ENCODE measurements around the gene PRAMEF6. TPM values are rescaled to one million over a fixed set of nuclear protein-coding genes. Genes with fewer than 3 reads are reported as not detected.
"Not testable (repeated sequence)": the region's sequence is repeated elsewhere in the genome, so short reads cannot be mapped to it uniquely, and the experiment has no call there.

The PRAMEF6 gene
- not detected for total RNA-seq

DNA sequence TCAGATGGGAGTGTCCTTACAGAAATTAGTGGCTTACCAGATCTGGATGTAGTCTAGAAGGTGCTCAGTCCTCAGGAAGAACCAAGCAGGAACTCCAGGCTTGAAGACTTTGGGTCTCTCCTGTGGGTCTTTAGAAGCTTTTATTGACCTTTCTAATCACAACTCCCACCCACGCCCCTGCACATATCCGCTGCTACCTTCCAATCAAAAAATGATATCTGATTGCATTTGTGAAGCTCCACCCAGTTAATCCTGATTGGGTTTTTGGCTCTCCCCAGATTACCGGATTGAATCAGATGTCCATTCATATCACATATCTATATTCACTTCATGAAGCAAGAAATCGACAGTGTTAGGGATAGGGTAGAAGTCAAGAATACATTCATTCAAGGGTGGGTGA is at the start of gene PRAMEF6:
Gene PRAMEF6, minus strand, starts transcription at position 101 of the 400 bp plus-strand sequence. CDS start 5,062 bp downstream, outside the sequence.
- H3K9me3 ChIP-seq; intact Hi-C loops (cut with DNase I); H3K4me1 ChIP-seq; H3K4me3 ChIP-seq; H3K27ac ChIP-seq (replicated peaks in 1 of 4); H3K36me3 ChIP-seq; DNase-seq (ENCODE audit: extremely low spot score); H3K27me3 ChIP-seq: not testable (repeated sequence)
- 93% methylated on average over 4 of the region's 4 CpGs for WGBS

DNA sequence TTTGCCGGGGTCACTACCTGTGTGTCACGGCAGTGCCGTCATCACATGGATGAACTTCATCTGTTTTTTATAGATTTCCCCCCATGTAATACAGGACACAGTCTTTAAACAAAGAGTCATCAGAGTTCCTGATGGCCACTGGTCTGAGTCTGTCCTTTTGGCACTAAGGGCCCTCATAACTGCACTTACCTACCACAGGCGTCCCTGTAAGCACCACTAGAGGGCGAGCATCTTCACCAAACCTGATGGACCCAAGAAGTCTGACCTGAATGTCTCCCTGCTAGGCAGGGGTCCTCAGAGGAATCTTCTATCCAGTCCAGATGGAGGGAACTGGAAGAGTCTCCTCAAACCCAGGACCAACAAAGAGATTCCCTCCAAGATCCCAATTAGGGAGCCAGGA is 23.0 kb downstream of the PRAMEF6 start:
- intact Hi-C loops (cut with DNase I); H3K4me3 ChIP-seq; H3K4me1 ChIP-seq; H3K9me3 ChIP-seq; H3K27ac ChIP-seq (replicated peaks in 1 of 4); H3K27me3 ChIP-seq; H3K36me3 ChIP-seq; DNase-seq (ENCODE audit: extremely low spot score): not testable (repeated sequence)
- WGBS = 33% methylated on average over 3 of the region's 5 CpGs

DNA sequence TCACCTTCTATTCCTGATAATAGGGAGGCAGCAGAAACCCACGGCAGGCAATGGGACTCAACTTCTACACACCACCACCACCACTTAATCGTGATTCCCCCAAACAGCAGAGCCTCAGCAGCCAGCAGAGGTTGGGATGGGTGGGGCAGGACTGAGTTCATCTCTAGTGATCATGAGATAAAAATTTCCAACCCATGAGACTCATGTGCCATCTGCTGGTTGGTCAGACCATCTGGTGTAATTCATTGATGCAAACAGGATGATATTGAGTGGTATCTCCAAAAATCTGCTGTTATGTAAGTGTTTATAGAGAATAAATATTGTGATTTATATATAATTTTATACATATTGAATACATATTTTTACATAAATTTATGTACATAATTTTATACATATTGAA is 25.6 kb downstream of the PRAMEF6 start:
- H3K27ac ChIP-seq (replicated peaks in 1 of 4); H3K36me3 ChIP-seq; H3K27me3 ChIP-seq; H3K4me3 ChIP-seq; H3K9me3 ChIP-seq; H3K4me1 ChIP-seq; DNase-seq (ENCODE audit: extremely low spot score); intact Hi-C loops (cut with DNase I): not testable (repeated sequence)
- 33% methylated on average over 2 of the region's 2 CpGs for WGBS

DNA sequence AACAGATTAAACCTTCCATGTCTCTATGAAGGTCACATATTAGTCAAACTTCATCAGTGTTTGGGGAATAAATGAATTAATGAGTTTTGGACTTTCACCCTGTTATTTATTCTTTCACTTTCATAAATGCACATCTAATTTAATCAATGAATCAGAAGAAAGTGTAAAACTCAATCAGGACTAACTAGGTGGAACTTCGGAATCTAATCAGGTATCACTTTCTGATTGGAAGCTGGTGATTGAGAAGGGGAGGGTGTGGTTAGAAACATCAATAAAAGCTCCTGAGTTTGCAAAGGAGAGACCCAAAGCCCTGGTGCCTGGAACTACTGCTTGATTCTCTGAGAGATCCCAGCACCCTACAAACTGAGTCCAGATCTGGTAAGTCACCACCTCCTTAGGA is 31.1 kb downstream of the PRAMEF6 start, which contains the start of gene PRAMEF7:
Gene PRAMEF7, plus strand, starts transcription at position 301 of the 400 bp plus-strand sequence. CDS start 1,083 bp downstream, outside the sequence.
- intact Hi-C loops (cut with DNase I); H3K4me3 ChIP-seq; H3K9me3 ChIP-seq; H3K4me1 ChIP-seq; H3K27me3 ChIP-seq; H3K36me3 ChIP-seq; H3K27ac ChIP-seq (replicated peaks in 1 of 4); DNase-seq (ENCODE audit: extremely low spot score): not testable (repeated sequence)
- WGBS = no CpG with 5 or more reads among the region's 1 CpG

DNA sequence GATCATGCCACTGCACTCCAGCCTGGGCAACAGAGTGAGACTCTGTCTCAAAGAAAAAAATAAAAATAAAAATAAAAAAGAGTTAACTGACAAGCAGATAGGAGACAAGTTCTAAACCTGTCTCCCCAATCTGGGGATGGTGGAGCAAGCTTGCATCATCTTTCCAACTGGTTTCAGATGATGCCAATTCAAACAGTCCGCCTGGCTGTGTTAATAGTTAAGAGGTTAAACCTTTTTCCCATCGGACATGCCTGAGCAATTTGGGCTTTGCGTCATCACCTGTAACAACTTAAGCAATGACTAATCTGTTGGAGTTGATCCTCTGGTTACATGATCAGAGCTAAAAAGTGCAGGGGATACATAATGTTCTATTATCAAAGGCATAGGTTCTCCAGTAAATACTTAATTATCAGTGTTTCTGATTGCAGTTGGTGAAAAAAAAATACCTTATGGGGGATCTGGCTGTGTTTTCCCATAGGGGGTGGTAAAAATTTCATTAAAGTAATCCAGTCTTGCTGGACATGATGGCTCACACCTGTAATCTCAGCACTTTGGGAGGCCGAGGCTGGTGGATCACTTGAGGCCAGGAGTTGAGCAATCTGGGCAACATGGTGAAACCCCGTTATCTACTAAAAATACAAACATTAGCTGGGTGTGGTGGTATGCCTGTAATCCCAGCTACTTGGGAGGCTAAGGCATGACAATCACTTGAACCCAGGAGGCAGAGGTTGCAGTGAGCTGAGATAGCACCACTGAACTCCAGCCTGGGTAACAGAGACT is 43.4 kb downstream of the PRAMEF6 start:
- H3K27me3 ChIP-seq; DNase-seq (ENCODE audit: extremely low spot score); H3K4me1 ChIP-seq; H3K27ac ChIP-seq (replicated peaks in 1 of 4); H3K4me3 ChIP-seq; H3K36me3 ChIP-seq; H3K9me3 ChIP-seq; intact Hi-C loops (cut with DNase I): not testable (repeated sequence)
- 78% methylated on average over 3 of the region's 5 CpGs for WGBS

DNA sequence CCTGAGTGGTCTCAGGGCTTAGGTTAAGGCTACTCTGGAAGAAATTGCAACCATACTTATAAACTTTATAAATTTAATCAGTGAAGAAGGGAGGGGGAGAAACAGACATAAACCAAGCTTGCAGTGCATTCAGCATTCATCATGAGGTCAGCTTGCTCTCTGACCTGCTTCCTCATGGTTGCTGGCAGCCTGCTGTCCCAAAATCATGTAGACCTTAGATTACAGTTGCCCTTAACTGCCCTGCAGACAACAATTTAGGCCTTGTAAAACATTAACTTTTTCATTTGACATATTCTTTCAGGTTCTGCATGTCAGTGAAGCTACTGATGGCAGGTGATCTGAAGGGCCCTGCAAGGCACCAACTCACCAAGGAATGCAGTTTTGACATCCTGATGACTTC is 48.2 kb downstream of the PRAMEF6 start:
- H3K4me1 ChIP-seq; H3K27me3 ChIP-seq; H3K27ac ChIP-seq (replicated peaks in 1 of 4); DNase-seq (ENCODE audit: extremely low spot score); H3K9me3 ChIP-seq; H3K4me3 ChIP-seq; intact Hi-C loops (cut with DNase I); H3K36me3 ChIP-seq: not testable (repeated sequence)

DNA sequence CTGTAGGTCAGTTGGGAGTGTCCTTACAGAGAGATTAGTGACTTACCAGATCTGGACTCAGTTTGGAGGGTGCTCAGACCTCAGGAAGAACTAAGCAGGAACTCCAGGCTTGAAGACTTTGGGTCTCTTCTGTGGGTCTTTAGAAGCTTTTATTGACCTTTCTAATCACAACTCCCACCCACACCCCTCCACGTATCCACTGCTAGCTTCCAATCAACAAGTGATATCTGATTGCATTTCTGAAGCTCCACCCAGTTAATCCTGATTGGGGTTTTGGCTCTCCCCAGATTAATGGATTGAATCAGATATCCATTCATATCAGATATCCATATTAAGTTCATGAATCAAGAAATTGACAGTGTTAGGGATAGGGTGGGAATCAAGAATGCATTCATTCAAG is 49.2 kb downstream of the PRAMEF6 start, which contains the start of gene PRAMEF10:
Gene PRAMEF10, minus strand, starts transcription at position 101 of the 400 bp plus-strand sequence. CDS start 2,423 bp downstream, outside the sequence.
- H3K4me3 ChIP-seq; DNase-seq (ENCODE audit: extremely low spot score); H3K27ac ChIP-seq (replicated peaks in 1 of 4); H3K36me3 ChIP-seq; intact Hi-C loops (cut with DNase I); H3K4me1 ChIP-seq; H3K27me3 ChIP-seq; H3K9me3 ChIP-seq: not testable (repeated sequence)
- WGBS = no CpG with 5 or more reads among the region's 1 CpG

Small RNA genes lying within 50 kb of the gene (small RNA-seq; reads per million reads assigned to genes)
- gene RNU6-1072P = 0 reads per million in 3 donors

Other genes starting within 250 kb of the PRAMEF6 start
- not detected for gene AADACL3, start 231.5 kb downstream of the PRAMEF6 start, total RNA-seq
- gene CFAP107, start 201.4 kb downstream of the PRAMEF6 start, total RNA-seq = not detected
- not detected for gene PRAMEF12, start 173.8 kb downstream of the PRAMEF6 start, total RNA-seq
- not detected for gene PRAMEF1, start 156.2 kb downstream of the PRAMEF6 start, total RNA-seq
- not detected for gene PRAMEF11, start 116.2 kb downstream of the PRAMEF6 start, total RNA-seq
- not detected for gene HNRNPCL1, start 98.9 kb downstream of the PRAMEF6 start, total RNA-seq
- gene PRAMEF2, start 90.5 kb downstream of the PRAMEF6 start, total RNA-seq = not detected
- gene PRAMEF4, start 61.4 kb downstream of the PRAMEF6 start, total RNA-seq = not detected
- gene PRAMEF10, start 49.3 kb downstream of the PRAMEF6 start, total RNA-seq = not detected
- not detected for gene PRAMEF7, start 31.0 kb downstream of the PRAMEF6 start, total RNA-seq
- not detected for gene PRAMEF27, start 109.0 kb upstream of the PRAMEF6 start, total RNA-seq
- gene HNRNPCL3, start 113.2 kb upstream of the PRAMEF6 start, total RNA-seq = not detected
- gene PRAMEF25, start 123.2 kb upstream of the PRAMEF6 start, total RNA-seq = not detected
- not detected for gene HNRNPCL2, start 169.3 kb upstream of the PRAMEF6 start, total RNA-seq
- gene PRAMEF26, start 208.4 kb upstream of the PRAMEF6 start, total RNA-seq = not detected
- not detected for gene HNRNPCL4, start 218.1 kb upstream of the PRAMEF6 start, total RNA-seq
- not detected for gene PRAMEF9, start 224.3 kb upstream of the PRAMEF6 start, total RNA-seq